K562 (cell line): ENCODE results near the gene BCL3. TPM values are rescaled to one million over a fixed set of nuclear protein-coding genes. Genes with fewer than 3 reads are reported as not detected.

ENCODE experiments used
- ATAC-seq: fragments of 200-7000 bp; cut with Tn5 transposase; 3 replicates; pipeline ENCODE4 v1.9.1; 2020; ENCODE audit warnings: moderate library complexity
- BruUV-seq: library from RNA; stranded (reverse); fragments of 400-500 nt; replicated peaks from 2 replicates; lab custom pipeline; 2021; lab: Mats Ljungman, UMichigan
- CTCF ChIA-PET: fragments of 300-600 bp; formaldehyde crosslinking; extraction: SDS; loops from one replicate; lab custom pipeline; 2021; ENCODE audit warnings: low intra/inter-chr PET ratio; lab: Yijun Ruan, JAX
- POLR2A ChIA-PET: fragments of 300-600, 350-650 bp; sonication (Branson Sonifier 250); formaldehyde crosslinking; extraction: SDS; loops from one replicate; lab custom pipeline; 2021; ENCODE audit warnings: antibody characterized with exemption, inconsistent platforms; lab: Yijun Ruan, JAX
- DNase-seq, 4 experiments: peaks; one replicate each; pipeline versions ENCODE4 v3.0.0 to v3.0.0-alpha.2; 2011 to 2018; ENCODE audit warnings: low spot score in 3 of 4, mixed read lengths in 3 of 4; ENCODE audit errors: extremely low read depth in 1 of 4
- FAIRE-seq: peaks from 2 replicates; lab custom pipeline; 2011; peaks lifted over from hg19 to GRCh38; lab: Jason Lieb, UNC
- H2AFZ ChIP-seq: 2 replicates; pipeline ENCODE4 v1.6.0; 2011; ENCODE audit warnings: low read depth, low read length, control low read depth, inconsistent platforms
- H3K27ac ChIP-seq: fragments of 200-600 bp; 3 replicates; pipeline ENCODE4 v1.8.0; 2011; ENCODE audit warnings: low read depth, mild to moderate bottlenecking, control low read depth, inconsistent platforms, low read length, moderate library complexity, mixed read lengths; ENCODE audit errors: extremely low read depth
- H3K27me3 ChIP-seq, 2 experiments: fragments of 300-600 bp in 1 of 2; 2 replicates in 1 of 2; 3 replicates in 1 of 2; pipeline versions ENCODE4 v1.6.0 to v1.8.0; 2011; ENCODE audit warnings: inconsistent platforms in 2 of 2, low read length in 2 of 2, mild to moderate bottlenecking in 1 of 2, mixed read lengths in 1 of 2, moderate library complexity in 1 of 2; ENCODE audit not compliant: control insufficient read depth in 2 of 2, insufficient read depth in 2 of 2
- H3K36me3 ChIP-seq: fragments of 300-600 bp; 3 replicates; pipeline ENCODE4 v1.8.0; 2011; ENCODE audit warnings: mild to moderate bottlenecking, low read length, inconsistent platforms; ENCODE audit not compliant: control insufficient read depth, insufficient read depth
- H3K4me1 ChIP-seq, 2 experiments: fragments of 200-600 bp in 1 of 2; replicated peaks in 1 of 2; 2 replicates in 1 of 2; 3 replicates in 1 of 2; pipeline versions ENCODE4 v1.5.1 to v1.8.0; 2011; ENCODE audit warnings: inconsistent platforms in 2 of 2, low read length in 2 of 2, mild to moderate bottlenecking in 1 of 2, mixed read lengths in 1 of 2, moderate library complexity in 1 of 2; ENCODE audit not compliant: control insufficient read depth in 2 of 2, insufficient read depth in 2 of 2
- H3K4me2 ChIP-seq: 2 replicates; pipeline ENCODE4 v1.6.1; 2011; ENCODE audit warnings: low read length, control low read depth, inconsistent platforms, mixed read lengths; ENCODE audit not compliant: insufficient read depth
- H3K4me3 ChIP-seq: fragments of 200-600 bp; sonication (generic), shearing (Covaris generic); 2 replicates; pipeline ENCODE4 v1.5.1; 2016; ENCODE audit warnings: control low read depth, inconsistent platforms
- H3K79me2 ChIP-seq: fragments of 200-600 bp; 3 replicates; pipeline ENCODE4 v1.8.0; 2011; ENCODE audit warnings: low read length, inconsistent platforms; ENCODE audit not compliant: control insufficient read depth, insufficient read depth
- H3K9ac ChIP-seq, 2 experiments: 2 replicates each; pipeline versions ENCODE4 v1.6.0 to v1.6.1; 2011; ENCODE audit warnings: low read depth in 2 of 2, low read length in 2 of 2, control low read depth in 1 of 2, inconsistent platforms in 1 of 2, mild to moderate bottlenecking in 1 of 2, mixed read lengths in 1 of 2; ENCODE audit not compliant: insufficient read depth in 1 of 2
- H3K9me1 ChIP-seq: one replicate; pipeline ENCODE4 v1.6.0; 2011; ENCODE audit warnings: inconsistent platforms, mild to moderate bottlenecking, low read length, moderate library complexity; ENCODE audit not compliant: control insufficient read depth, insufficient read depth
- H3K9me3 ChIP-seq: replicated peaks from 2 replicates; pipeline ENCODE4 v1.5.1; 2011; ENCODE audit warnings: low read depth, low read length, inconsistent platforms; ENCODE audit not compliant: control insufficient read depth, insufficient read depth
- H4K20me1 ChIP-seq: replicated peaks from 2 replicates; pipeline ENCODE4 v1.6.1; 2011; ENCODE audit warnings: low read length, inconsistent platforms, mixed read lengths; ENCODE audit not compliant: control insufficient read depth, insufficient read depth
- ZFP36 ChIP-seq: fragments of 150-350 bp; IDR thresholded peaks from 2 replicates; pipeline ENCODE4 v1.6.1; 2018; ENCODE audit warnings: low read length, low read depth; ENCODE audit not compliant: partially characterized antibody
- ZNF445 ChIP-seq: fragments of 250-450 bp; sonication (Bioruptor Pico); IDR thresholded peaks from 2 replicates; pipeline ENCODE4 v1.4.0; 2020; ENCODE audit warnings: low read depth, mild to moderate bottlenecking, moderate library complexity
- WGBS: fragments of 100-300 bp; shearing (Covaris generic); methylation state at CpG from one replicate; pipeline ENCODE4 v1.1.6; 2016; ENCODE audit warnings: low coverage, mixed read lengths; ENCODE audit not compliant: insufficient coverage; ENCODE audit errors: missing lambda C conversion rate; 5-methylcytosine and 5-hydroxymethylcytosine counted together
- in situ Hi-C: fragments of 300-500 bp; cut with MboI; formaldehyde crosslinking; loops from 4 replicates; pipeline ENCODE4 v1.15.0; 2018; ENCODE audit warnings: inconsistent platforms, mixed read lengths
- intact Hi-C: fragments of 100-400 bp; cut with micrococcal nuclease; formaldehyde crosslinking; loops from 2 replicates; pipeline ENCODE4 v1.14.2; 2022
- polyA plus RNA-seq, 8 experiments: library from polyadenylated mRNA; depleted of rRNA in 4 of 8; stranded (reverse) in 5 of 8; unstranded in 3 of 8; fragments of >200 nt; fragmentation: Nextera tagmentation in 2 of 8; fragmentation: Illumina TruSeq in 1 of 8; extraction: Ambion mirVana in 2 of 8; extraction: Trizol in 1 of 8; gene quantifications; 2 replicates each; pipeline versions ENCODE4 v1.2.1 to v1.2.3, GENCODE V29; 2011 to 2014; ENCODE audit warnings: inconsistent platforms in 1 of 8, missing spikeins in 1 of 8
- total RNA-seq, 7 experiments: library from RNA; depleted of rRNA in 6 of 7; stranded (reverse); fragments of >200 nt in 6 of 7; fragmentation: Illumina TruSeq in 2 of 7; extraction: Trizol in 2 of 7; gene quantifications; 2 replicates each; pipeline versions ENCODE4 v1.2.1 to v1.2.3, GENCODE V29; 2011 to 2021; ENCODE audit warnings: low replicate concordance in 1 of 7
- TF ChIP-seq, protein P1 (sequence below): fragments of 200-800 bp; sonication (Bioruptor generic); IDR thresholded peaks from 2 replicates; pipeline ENCODE4 v1.6.1; 2017; ENCODE audit warnings: missing genetic modification characterization, missing compliant biosample characterization
- TF ChIP-seq, protein P2 (sequence below): sonication (generic); formaldehyde crosslinking; IDR thresholded peaks from 2 replicates; pipeline ENCODE4 v1.8.1; 2023; ENCODE audit warnings: mild to moderate bottlenecking, missing genetic modification reagents

BCL3 gene
- total and polyA plus RNA-seq, 9 of the 15 experiments (the other 6 are each of a cell fraction or from before 2014, with no cell fraction given), result 0.03 to 2.4 (median 0.50) TPM; not detected in 1

DNA sequence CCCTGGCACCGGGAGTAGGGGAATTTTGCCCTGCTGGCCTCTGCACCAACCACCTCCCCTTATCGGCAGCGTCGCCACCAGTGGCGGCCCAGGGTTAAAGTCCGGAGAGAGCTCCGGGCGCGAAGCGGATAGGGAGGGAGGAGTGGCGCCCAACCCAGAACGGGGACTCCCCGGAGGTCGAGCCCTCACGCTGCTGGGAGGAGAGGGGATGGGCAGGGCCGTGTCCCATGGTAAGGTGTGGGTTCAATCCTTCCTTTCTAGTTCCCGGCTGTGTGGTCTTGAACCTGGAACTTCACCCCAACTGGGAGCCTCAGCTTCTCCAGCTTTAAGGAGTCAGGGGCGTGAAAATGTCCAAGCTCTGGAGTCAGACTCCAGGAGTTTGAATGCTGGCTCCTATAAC lies 23.3 kb upstream of the BCL3 start:
- Histone ChIP-seq H3K9ac (peak overlapping the region in 1 of 2 experiments; percentile 72; a peak in 1 of 4 replicates), H3K4me1 (peaks cover 19 to 20% of the 10 kb centered on the region in 2 experiments), H3K27me3 (no peaks in the 10 kb centered on the region), H3K27ac (no peak overlapping the region), H3K79me2 (no peaks in the 10 kb centered on the region), H3K9me1 (no peaks in the 10 kb centered on the region), H3K4me3 (no peak overlapping the region), H2AFZ (peak overlapping the region; percentile 62), H3K36me3 (no peaks in the 10 kb centered on the region), H3K4me2 (peak overlapping the region; percentile 33; the same call in 1 of the 2 replicates), H3K9me3 (no peaks in the 10 kb centered on the region), H4K20me1 (no peaks in the 10 kb centered on the region)
- ChIA-PET CTCF (interaction anchor here (1.7 to 1.9 kb wide), 2 partner anchors 45 to 120 kb away, joined by 7 to 26 read pairs; partner anchors contain the start of gene NECTIN2), POLR2A (interaction anchor here (2.3 kb wide), 1 partner anchor 46 kb away, joined by 16 read pairs; no protein-coding TSS in a partner anchor)
- intact Hi-C loops (no loop called here), in situ Hi-C loops (no loop called here)
- ATAC-seq (no peak; the same call in 2 of the 3 replicates), FAIRE-seq (no peak), DNase-seq (peak in 2 of 4 experiments; percentile 49 to 50)
- TF ChIP-seq ZNF445 (CRISPR knock-in tag), result no peak
- TF ChIP-seq, protein P1, sequence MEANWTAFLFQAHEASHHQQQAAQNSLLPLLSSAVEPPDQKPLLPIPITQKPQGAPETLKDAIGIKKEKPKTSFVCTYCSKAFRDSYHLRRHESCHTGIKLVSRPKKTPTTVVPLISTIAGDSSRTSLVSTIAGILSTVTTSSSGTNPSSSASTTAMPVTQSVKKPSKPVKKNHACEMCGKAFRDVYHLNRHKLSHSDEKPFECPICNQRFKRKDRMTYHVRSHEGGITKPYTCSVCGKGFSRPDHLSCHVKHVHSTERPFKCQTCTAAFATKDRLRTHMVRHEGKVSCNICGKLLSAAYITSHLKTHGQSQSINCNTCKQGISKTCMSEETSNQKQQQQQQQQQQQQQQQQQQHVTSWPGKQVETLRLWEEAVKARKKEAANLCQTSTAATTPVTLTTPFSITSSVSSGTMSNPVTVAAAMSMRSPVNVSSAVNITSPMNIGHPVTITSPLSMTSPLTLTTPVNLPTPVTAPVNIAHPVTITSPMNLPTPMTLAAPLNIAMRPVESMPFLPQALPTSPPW (CRISPR knock-in tag), result peak; percentile 25; the same call in 1 of the 2 replicates
- WGBS, result 7% methylated on average over 15 of the region's 18 CpGs
- no TSS peak for BruUV-seq

DNA sequence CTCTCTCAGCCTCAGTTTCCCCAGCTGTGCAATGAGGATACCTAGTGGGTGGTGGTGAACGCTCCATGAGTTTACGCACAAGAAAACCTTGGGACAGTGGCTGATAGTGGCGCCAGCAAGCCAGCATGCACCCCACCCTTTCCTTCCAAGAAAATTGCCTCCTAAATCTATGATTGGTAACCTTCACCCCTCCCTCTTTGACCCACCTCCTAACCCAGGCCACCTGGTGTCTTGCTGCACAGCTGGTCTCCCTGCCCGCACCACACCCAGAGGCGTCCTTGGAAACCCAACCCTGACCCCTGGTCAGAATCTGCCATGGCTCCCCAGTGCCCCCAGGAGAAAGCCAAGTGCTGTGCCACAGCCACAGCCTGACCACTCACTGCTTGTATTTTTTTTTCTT lies 22.8 kb upstream of the BCL3 start:
- CTCF ChIA-PET, result interaction anchor here (1.7 kb wide), 1 partner anchor 45 kb away, joined by 7 read pairs; no protein-coding TSS in a partner anchor
- H3K36me3 ChIP-seq, result no peaks in the 10 kb centered on the region
- POLR2A ChIA-PET, result interaction anchor here (2.3 kb wide), 1 partner anchor 46 kb away, joined by 16 read pairs; no protein-coding TSS in a partner anchor
- H3K4me3 ChIP-seq, result no peak overlapping the region
- H3K27ac ChIP-seq, result no peak overlapping the region
- H3K9ac ChIP-seq, result peak overlapping the region in 1 of 2 experiments; percentile 72; a peak in 1 of 4 replicates
- TF ChIP-seq, protein P2, sequence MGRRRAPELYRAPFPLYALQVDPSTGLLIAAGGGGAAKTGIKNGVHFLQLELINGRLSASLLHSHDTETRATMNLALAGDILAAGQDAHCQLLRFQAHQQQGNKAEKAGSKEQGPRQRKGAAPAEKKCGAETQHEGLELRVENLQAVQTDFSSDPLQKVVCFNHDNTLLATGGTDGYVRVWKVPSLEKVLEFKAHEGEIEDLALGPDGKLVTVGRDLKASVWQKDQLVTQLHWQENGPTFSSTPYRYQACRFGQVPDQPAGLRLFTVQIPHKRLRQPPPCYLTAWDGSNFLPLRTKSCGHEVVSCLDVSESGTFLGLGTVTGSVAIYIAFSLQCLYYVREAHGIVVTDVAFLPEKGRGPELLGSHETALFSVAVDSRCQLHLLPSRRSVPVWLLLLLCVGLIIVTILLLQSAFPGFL (CRISPR knock-in tag), result no peak
- TF ChIP-seq ZFP36, result peak; percentile 28
- peak overlapping the region; percentile 33; the same call in 1 of the 2 replicates for H3K4me2 ChIP-seq
- intact Hi-C loops, result no loop called here
- H3K79me2 ChIP-seq, result no peaks in the 10 kb centered on the region
- H3K9me1 ChIP-seq, result no peaks in the 10 kb centered on the region
- WGBS, result 52% methylated on average over 5 of the region's 5 CpGs
- DNase-seq (peak in 2 of 4 experiments; percentile 38 to 41), FAIRE-seq (no peak), ATAC-seq (no peak)
- no TSS peak for BruUV-seq
- H3K27me3 ChIP-seq, result no peaks in the 10 kb centered on the region
- H3K9me3 ChIP-seq, result no peaks in the 10 kb centered on the region
- peak overlapping the region; percentile 62 for H2AFZ ChIP-seq
- in situ Hi-C loops, result no loop called here
- peaks cover 19 to 20% of the 10 kb centered on the region in 2 experiments for H3K4me1 ChIP-seq
- H4K20me1 ChIP-seq, result no peaks in the 10 kb centered on the region
